ENCODE measurements around the gene SNCAIP. TPM values are rescaled to one million over a fixed set of nuclear protein-coding genes. Genes with fewer than 3 reads are reported as not detected.

The SNCAIP gene
- total and polyA plus RNA-seq, 9 of the 15 experiments (the other 6 are each of a cell fraction or from before 2014, with no cell fraction given), result 0.04 TPM; not detected in 8

DNA sequence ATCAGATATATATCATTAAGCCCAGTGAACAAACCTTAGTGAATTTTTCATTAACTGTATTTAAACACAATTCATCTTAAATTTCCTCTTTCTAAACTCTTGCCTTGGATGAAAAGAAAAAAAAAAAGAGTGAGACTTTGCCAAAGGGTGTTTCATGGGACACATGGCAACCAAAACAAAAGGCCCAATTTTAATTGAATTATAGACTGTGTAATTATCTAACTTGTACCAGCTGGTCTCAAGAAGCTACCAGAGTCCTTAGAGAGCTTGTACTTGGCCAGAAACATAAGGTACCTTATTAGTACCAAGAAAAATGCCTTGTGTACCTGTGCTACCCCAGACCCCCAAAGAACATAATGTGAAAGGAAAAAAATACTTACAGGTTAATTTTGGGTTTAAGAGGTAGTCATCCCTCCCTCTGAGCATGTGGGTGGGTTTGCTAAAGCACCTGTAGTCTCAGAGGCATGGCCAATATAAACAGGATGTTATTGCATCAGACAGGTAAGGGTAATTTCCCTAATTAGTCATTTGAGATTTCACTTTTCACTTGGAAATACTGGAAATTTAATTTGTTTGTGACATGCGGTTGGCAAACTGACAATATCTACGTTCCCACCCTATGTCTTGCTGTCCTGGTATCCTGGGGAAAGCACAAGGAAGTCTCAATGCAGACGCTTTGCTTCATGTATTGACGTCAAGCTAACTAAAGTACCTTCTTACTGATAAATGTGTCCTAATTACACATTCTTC lies 90.1 kb downstream of the SNCAIP start:
- CTCF ChIA-PET (ENCODE audit: low intra/inter-chr PET ratio), result no interaction called here
- no peak for DNase-seq (ENCODE audit: extremely low read depth in 1 of 4, low spot score in 3 of 4)
- Histone ChIP-seq H3K4me3 (no peak overlapping the region), H3K9me1 (ENCODE audit: control insufficient read depth, insufficient read depth, low read length) (no peaks in the 10 kb centered on the region), H3K27me3 (ENCODE audit: control insufficient read depth in 2 of 2, insufficient read depth in 2 of 2, low read length in 2 of 2) (no peaks in the 10 kb centered on the region; a peak in 3 of 5 replicates), H3K4me1 (replicated peaks in 1 of 2; ENCODE audit: control insufficient read depth in 2 of 2, insufficient read depth in 2 of 2, low read length in 2 of 2) (no peaks in the 10 kb centered on the region), H3K79me2 (ENCODE audit: control insufficient read depth, insufficient read depth, low read length) (no peaks in the 10 kb centered on the region), H4K20me1 (replicated peaks; ENCODE audit: control insufficient read depth, insufficient read depth, low read length) (no peaks in the 10 kb centered on the region), H3K9me3 (replicated peaks; ENCODE audit: control insufficient read depth, insufficient read depth, low read depth, low read length) (no peaks in the 10 kb centered on the region), H3K9ac (ENCODE audit: insufficient read depth in 1 of 2, low read depth in 2 of 2, low read length in 2 of 2) (no peak overlapping the region), H3K4me2 (ENCODE audit: insufficient read depth, low read length) (no peak overlapping the region), H2AFZ (ENCODE audit: low read depth, low read length) (no peak overlapping the region), H3K36me3 (ENCODE audit: control insufficient read depth, insufficient read depth, low read length) (no peaks in the 10 kb centered on the region), H3K27ac (ENCODE audit: extremely low read depth, low read depth, low read length) (no peak overlapping the region)
- POLR2A ChIA-PET, result no interaction called here
- BruUV-seq (replicated peaks), result no TSS peak
- intact Hi-C loops (cut with micrococcal nuclease) (no loop called here), in situ Hi-C loops (cut with MboI) (no loop called here)
- FAIRE-seq, result no peak
- ATAC-seq, result no peak
- 0% methylated on average over 4 of the region's 4 CpGs for WGBS (ENCODE audit: insufficient coverage, low coverage, missing lambda C conversion rate)
- TF ChIP-seq HDAC3 (IDR thresholded peaks at IDR 0.05; ENCODE audit: borderline replicate concordance, partially characterized antibody) (no peak), CREM (IDR thresholded peaks at IDR 0.05; ENCODE audit: low read depth) (no peak), FOS (IDR thresholded peaks at IDR 0.05; ENCODE audit: extremely low read depth, insufficient read length) (no peak), NFRKB (IDR thresholded peaks at IDR 0.05; ENCODE audit: low read depth) (no peak), TAL1 (IDR thresholded peaks at IDR 0.05) (no peak), ZNF3 (CRISPR knock-in tag; IDR thresholded peaks at IDR 0.05) (no peak), TOE1 (IDR thresholded peaks at IDR 0.05; ENCODE audit: borderline replicate concordance) (no peak), TOE1 (CRISPR knock-in tag; IDR thresholded peaks at IDR 0.05; ENCODE audit: borderline replicate concordance, low read depth) (no peak), ZNF717 (CRISPR knock-in tag; IDR thresholded peaks at IDR 0.05) (no peak)
- TF ChIP-seq, protein P1, sequence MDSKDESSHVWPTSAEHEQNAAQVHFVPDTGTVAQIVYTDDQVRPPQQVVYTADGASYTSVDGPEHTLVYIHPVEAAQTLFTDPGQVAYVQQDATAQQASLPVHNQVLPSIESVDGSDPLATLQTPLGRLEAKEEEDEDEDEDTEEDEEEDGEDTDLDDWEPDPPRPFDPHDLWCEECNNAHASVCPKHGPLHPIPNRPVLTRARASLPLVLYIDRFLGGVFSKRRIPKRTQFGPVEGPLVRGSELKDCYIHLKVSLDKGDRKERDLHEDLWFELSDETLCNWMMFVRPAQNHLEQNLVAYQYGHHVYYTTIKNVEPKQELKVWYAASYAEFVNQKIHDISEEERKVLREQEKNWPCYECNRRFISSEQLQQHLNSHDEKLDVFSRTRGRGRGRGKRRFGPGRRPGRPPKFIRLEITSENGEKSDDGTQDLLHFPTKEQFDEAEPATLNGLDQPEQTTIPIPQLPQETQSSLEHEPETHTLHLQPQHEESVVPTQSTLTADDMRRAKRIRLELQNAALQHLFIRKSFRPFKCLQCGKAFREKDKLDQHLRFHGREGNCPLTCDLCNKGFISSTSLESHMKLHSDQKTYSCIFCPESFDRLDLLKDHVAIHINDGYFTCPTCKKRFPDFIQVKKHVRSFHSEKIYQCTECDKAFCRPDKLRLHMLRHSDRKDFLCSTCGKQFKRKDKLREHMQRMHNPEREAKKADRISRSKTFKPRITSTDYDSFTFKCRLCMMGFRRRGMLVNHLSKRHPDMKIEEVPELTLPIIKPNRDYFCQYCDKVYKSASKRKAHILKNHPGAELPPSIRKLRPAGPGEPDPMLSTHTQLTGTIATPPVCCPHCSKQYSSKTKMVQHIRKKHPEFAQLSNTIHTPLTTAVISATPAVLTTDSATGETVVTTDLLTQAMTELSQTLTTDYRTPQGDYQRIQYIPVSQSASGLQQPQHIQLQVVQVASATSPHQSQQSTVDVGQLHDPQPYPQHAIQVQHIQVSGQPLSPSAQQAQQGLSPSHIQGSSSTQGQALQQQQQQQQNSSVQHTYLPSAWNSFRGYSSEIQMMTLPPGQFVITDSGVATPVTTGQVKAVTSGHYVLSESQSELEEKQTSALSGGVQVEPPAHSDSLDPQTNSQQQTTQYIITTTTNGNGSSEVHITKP (IDR thresholded peaks at IDR 0.05; ENCODE audit: partially characterized antibody), result no peak
- TF ChIP-seq, protein P2, sequence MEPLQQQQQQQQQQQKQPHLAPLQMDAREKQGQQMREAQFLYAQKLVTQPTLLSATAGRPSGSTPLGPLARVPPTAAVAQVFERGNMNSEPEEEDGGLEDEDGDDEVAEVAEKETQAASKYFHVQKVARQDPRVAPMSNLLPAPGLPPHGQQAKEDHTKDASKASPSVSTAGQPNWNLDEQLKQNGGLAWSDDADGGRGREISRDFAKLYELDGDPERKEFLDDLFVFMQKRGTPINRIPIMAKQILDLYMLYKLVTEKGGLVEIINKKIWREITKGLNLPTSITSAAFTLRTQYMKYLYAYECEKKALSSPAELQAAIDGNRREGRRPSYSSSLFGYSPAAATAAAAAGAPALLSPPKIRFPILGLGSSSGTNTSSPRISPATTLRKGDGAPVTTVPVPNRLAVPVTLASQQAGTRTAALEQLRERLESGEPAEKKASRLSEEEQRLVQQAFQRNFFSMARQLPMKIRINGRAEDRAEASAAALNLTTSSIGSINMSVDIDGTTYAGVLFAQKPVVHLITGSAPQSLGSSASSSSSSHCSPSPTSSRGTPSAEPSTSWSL (CRISPR knock-in tag; IDR thresholded peaks at IDR 0.05; ENCODE audit: borderline replicate concordance), result no peak
- TF ChIP-seq, protein P3, sequence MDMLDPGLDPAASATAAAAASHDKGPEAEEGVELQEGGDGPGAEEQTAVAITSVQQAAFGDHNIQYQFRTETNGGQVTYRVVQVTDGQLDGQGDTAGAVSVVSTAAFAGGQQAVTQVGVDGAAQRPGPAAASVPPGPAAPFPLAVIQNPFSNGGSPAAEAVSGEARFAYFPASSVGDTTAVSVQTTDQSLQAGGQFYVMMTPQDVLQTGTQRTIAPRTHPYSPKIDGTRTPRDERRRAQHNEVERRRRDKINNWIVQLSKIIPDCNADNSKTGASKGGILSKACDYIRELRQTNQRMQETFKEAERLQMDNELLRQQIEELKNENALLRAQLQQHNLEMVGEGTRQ (CRISPR knock-in tag; IDR thresholded peaks at IDR 0.05), result no peak
- TF ChIP-seq, protein P4, sequence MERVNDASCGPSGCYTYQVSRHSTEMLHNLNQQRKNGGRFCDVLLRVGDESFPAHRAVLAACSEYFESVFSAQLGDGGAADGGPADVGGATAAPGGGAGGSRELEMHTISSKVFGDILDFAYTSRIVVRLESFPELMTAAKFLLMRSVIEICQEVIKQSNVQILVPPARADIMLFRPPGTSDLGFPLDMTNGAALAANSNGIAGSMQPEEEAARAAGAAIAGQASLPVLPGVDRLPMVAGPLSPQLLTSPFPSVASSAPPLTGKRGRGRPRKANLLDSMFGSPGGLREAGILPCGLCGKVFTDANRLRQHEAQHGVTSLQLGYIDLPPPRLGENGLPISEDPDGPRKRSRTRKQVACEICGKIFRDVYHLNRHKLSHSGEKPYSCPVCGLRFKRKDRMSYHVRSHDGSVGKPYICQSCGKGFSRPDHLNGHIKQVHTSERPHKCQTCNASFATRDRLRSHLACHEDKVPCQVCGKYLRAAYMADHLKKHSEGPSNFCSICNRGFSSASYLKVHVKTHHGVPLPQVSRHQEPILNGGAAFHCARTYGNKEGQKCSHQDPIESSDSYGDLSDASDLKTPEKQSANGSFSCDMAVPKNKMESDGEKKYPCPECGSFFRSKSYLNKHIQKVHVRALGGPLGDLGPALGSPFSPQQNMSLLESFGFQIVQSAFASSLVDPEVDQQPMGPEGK (CRISPR knock-in tag; IDR thresholded peaks at IDR 0.05; ENCODE audit: borderline replicate concordance), result no peak
